Measurements from ENCODE around the gene ZNF616. TPM values are rescaled to one million over a fixed set of nuclear protein-coding genes. Genes with fewer than 3 reads are reported as not detected.

Gene ZNF616
- total RNA-seq, 1 experiment from 2014 or later, result 9.7 TPM

- DNase-seq (ENCODE audit: low read depth, low spot score), result no peak
These were observed 74.3 kb downstream of the ZNF616 start for GRCh38 chr19:52065399-52065798.

More at GRCh38 chr19:52065399-52065798, 74.3 kb downstream of the ZNF616 start:
- ChIA-PET POLR2A (no interaction called here), CTCF (no interaction called here), RAD21 (ENCODE audit: low non-redundant PET in 1 of 2, low total read pairs in 2 of 2, uncharacterized antibody in 2 of 2, unreplicated experiment in 2 of 2) (no interaction called here)
- Histone ChIP-seq H2AFZ (ENCODE audit: low read depth, low read length, poor library complexity, severe bottlenecking) (no peak overlapping the region), H3K9me3 (ENCODE audit: control insufficient read depth in 1 of 2, insufficient read depth in 1 of 2, low read depth in 1 of 2, low read length in 2 of 2) (peaks cover 16 to 25% of the 10 kb centered on the region in 2 experiments; a peak in 2 of 4 replicates), H3K4me3 (replicated peaks in 1 of 2; ENCODE audit: low read depth in 1 of 2, low read length in 2 of 2) (no peak overlapping the region), H3K36me3 (ENCODE audit: control insufficient read depth in 1 of 2, insufficient read depth in 2 of 2, low read length in 2 of 2) (no peaks in the 10 kb centered on the region), H3K9ac (ENCODE audit: low read length) (no peak overlapping the region), H3K4me1 (ENCODE audit: control insufficient read depth in 1 of 2, insufficient read depth in 2 of 2, low read length in 2 of 2) (no peaks in the 10 kb centered on the region), H4K20me1 (ENCODE audit: insufficient read depth) (no peaks in the 10 kb centered on the region), H3K9me2 (ENCODE audit: insufficient read depth) (no peaks in the 10 kb centered on the region), H3K27me3 (ENCODE audit: insufficient read depth, low read length) (no peaks in the 10 kb centered on the region), H3K4me2 (ENCODE audit: low read length) (no peak overlapping the region), H3K27ac (ENCODE audit: low read depth, low read length) (no peak overlapping the region), H3K79me2 (ENCODE audit: insufficient read depth, low read length) (no peaks in the 10 kb centered on the region)
- ATAC-seq, result no peak
- intact Hi-C loops (cut with micrococcal nuclease), result no loop called here
- TF ChIP-seq EGR1 (IDR thresholded peaks at IDR 0.05; ENCODE audit: low read depth) (no peak), YY1 (IDR thresholded peaks at IDR 0.05; ENCODE audit: extremely low read depth, insufficient replicate concordance, low read depth, low read length) (no peak), RAD21 (IDR thresholded peaks at IDR 0.05; ENCODE audit: low read depth) (no peak), SRF (IDR thresholded peaks at IDR 0.05; ENCODE audit: low read depth) (no peak), POLR2AphosphoS5 (IDR thresholded peaks at IDR 0.05; ENCODE audit: low read depth, low read length) (no peak), JUND (IDR thresholded peaks at IDR 0.05) (no peak), SIN3A (IDR thresholded peaks at IDR 0.05; ENCODE audit: low read depth) (no peak)
- no TSS peak for BruUV-seq (replicated peaks)

Other genes starting within 250 kb of the ZNF616 start
- gene ZNF649, start 234.9 kb downstream of the ZNF616 start, total RNA-seq (2021; ENCODE audit: unreplicated experiment), result 7.3 TPM
- 2.2 TPM for gene ZNF613, start 212.5 kb downstream of the ZNF616 start, total RNA-seq (2021; ENCODE audit: unreplicated experiment)
- 2.3 TPM for gene ZNF350, start 153.1 kb downstream of the ZNF616 start, total RNA-seq (2021; ENCODE audit: unreplicated experiment)
- 1.6 TPM for gene ZNF615, start 131.7 kb downstream of the ZNF616 start, total RNA-seq (2021; ENCODE audit: unreplicated experiment)
- 3.6 TPM for gene ZNF614, start 111.6 kb downstream of the ZNF616 start, total RNA-seq (2021; ENCODE audit: unreplicated experiment)
- 0.64 TPM for gene ZNF432, start 91.1 kb downstream of the ZNF616 start, total RNA-seq (2021; ENCODE audit: unreplicated experiment)
- 0.10 TPM for gene ZNF841, start 44.2 kb downstream of the ZNF616 start, total RNA-seq (2021; ENCODE audit: unreplicated experiment)
- gene ZNF836, start 31.7 kb upstream of the ZNF616 start, total RNA-seq (2021; ENCODE audit: unreplicated experiment), result not detected
- 266 TPM for gene PPP2R1A, start 50.1 kb upstream of the ZNF616 start, total RNA-seq (2021; ENCODE audit: unreplicated experiment)
- gene ZNF766, start 129.6 kb upstream of the ZNF616 start, total RNA-seq (2021; ENCODE audit: unreplicated experiment), result 17.9 TPM
- gene ZNF480, start 157.2 kb upstream of the ZNF616 start, total RNA-seq (2021; ENCODE audit: unreplicated experiment), result 11.5 TPM
- not detected for gene ZNF610, start 196.3 kb upstream of the ZNF616 start, total RNA-seq (2021; ENCODE audit: unreplicated experiment)
- gene ZNF880, start 230.0 kb upstream of the ZNF616 start, total RNA-seq (2021; ENCODE audit: unreplicated experiment), result not detected

Measured in HCT116 (cell line).